Activated CD4-positive, CD25-positive, alpha-beta regulatory T cell treated with anti-CD3 and anti-CD28 coated beads, Interleukin-2, amount 50 U/mL, for 72 hours (primary cell): Measurements from ENCODE around the gene FAIM.
"Not testable (repeated sequence)": the region's sequence is repeated elsewhere in the genome, so short reads cannot be mapped to it uniquely, and the experiment has no call there.

ENCODE experiments used
- DNase-seq: peaks from one replicate; pipeline ENCODE4 v3.0.0; 2021

The FAIM gene

GRCh38 chr3:138604106-138604595 is 4.4 kb upstream of the FAIM start:
- not testable (repeated sequence) for DNase-seq

- DNase-seq: no peak
Observed at GRCh38 chr3:138609898-138610266, 1.3 kb downstream of the FAIM start.

- no peak for DNase-seq
Observed at GRCh38 chr3:138615462-138615861, 6.9 kb downstream of the FAIM start.

- DNase-seq: no peak
Observed at GRCh38 chr3:138620431-138620830, 11.9 kb downstream of the FAIM start.

- no peak for DNase-seq
Observed at GRCh38 chr3:138624518-138624917, 15.9 kb downstream of the FAIM start.

- DNase-seq: no peak
Observed at GRCh38 chr3:138625707-138626365, 17.3 kb downstream of the FAIM start.

GRCh38 chr3:138629526-138629925 is 21.0 kb downstream of the FAIM start:
- no peak for DNase-seq

GRCh38 chr3:138638641-138639040 is 30.1 kb downstream of the FAIM start:
- DNase-seq: no peak

GRCh38 chr3:138640537-138640936 is 32.0 kb downstream of the FAIM start:
- DNase-seq: no peak

GRCh38 chr3:138642226-138642926 is 33.8 kb downstream of the FAIM start:
- no peak for DNase-seq

- DNase-seq: no peak
Observed at GRCh38 chr3:138642927-138643253, 34.3 kb downstream of the FAIM start.

- DNase-seq: no peak
Observed at GRCh38 chr3:138646008-138646407, 37.4 kb downstream of the FAIM start.

- DNase-seq: no peak
Observed at GRCh38 chr3:138646513-138646912, 37.9 kb downstream of the FAIM start.

- DNase-seq: no peak
Observed at GRCh38 chr3:138649134-138649533, 40.6 kb downstream of the FAIM start.

- DNase-seq: no peak
Observed at GRCh38 chr3:138653567-138653966, 45.0 kb downstream of the FAIM start.

GRCh38 chr3:138657508-138657907 is 48.9 kb downstream of the FAIM start:
- no peak for DNase-seq

GRCh38 chr3:138668107-138668506 is 59.5 kb downstream of the FAIM start:
- no peak for DNase-seq

GRCh38 chr3:138670407-138670806 is 61.8 kb downstream of the FAIM start:
- no peak for DNase-seq

- DNase-seq: no peak
Observed at GRCh38 chr3:138673641-138674530, 65.3 kb downstream of the FAIM start.

GRCh38 chr3:138675393-138675792 is 66.8 kb downstream of the FAIM start:
- DNase-seq: no peak

GRCh38 chr3:138678086-138678485 is 69.5 kb downstream of the FAIM start:
- DNase-seq: no peak

- DNase-seq: no peak
Observed at GRCh38 chr3:138678874-138679392, 70.4 kb downstream of the FAIM start.

- not testable (repeated sequence) for DNase-seq
Observed at GRCh38 chr3:138680974-138681373, 72.4 kb downstream of the FAIM start.
